ACC112 (cell line): ENCODE data around the gene PPARD.
"Not testable (repeated sequence)": the region's sequence is repeated elsewhere in the genome, so short reads cannot be mapped to it uniquely, and the experiment has no call there.

ENCODE experiments used
- H2AFZ ChIP-seq: fragments of 200-600 bp; sonication (generic); one replicate; pipeline ENCODE4 v1.6.0; 2017; ENCODE audit warnings: antibody characterized with exemption, low read length; ENCODE audit not compliant: unreplicated experiment
- H3K27ac ChIP-seq: fragments of 200-600 bp; sonication (generic); 2 replicates; pipeline ENCODE4 v1.5.1; 2014; ENCODE audit warnings: low read depth, mild to moderate bottlenecking, antibody characterized with exemption, low read length, moderate library complexity
- H3K27me3 ChIP-seq: fragments of 200-600 bp; sonication (generic); 2 replicates; pipeline ENCODE4 v1.6.1; 2014; ENCODE audit warnings: mild to moderate bottlenecking, antibody characterized with exemption, low read length, moderate library complexity, mixed read lengths; ENCODE audit not compliant: insufficient read depth
- H3K36me3 ChIP-seq: fragments of 200-600 bp; sonication (generic); 2 replicates; pipeline ENCODE4 v1.6.1; 2016; ENCODE audit warnings: mild to moderate bottlenecking, antibody characterized with exemption, low read length, moderate library complexity, mixed read lengths; ENCODE audit not compliant: insufficient read depth
- H3K4me1 ChIP-seq: fragments of 200-600 bp; sonication (generic); one replicate; pipeline ENCODE4 v1.6.1; 2016; ENCODE audit warnings: low read length, mixed read lengths; ENCODE audit not compliant: insufficient read depth, unreplicated experiment, control insufficient read depth
- H3K4me3 ChIP-seq: fragments of 200-600 bp; sonication (generic); 2 replicates; pipeline ENCODE4 v1.5.1; 2014; ENCODE audit warnings: mild to moderate bottlenecking, low read depth, low read length
- H3K79me2 ChIP-seq: fragments of 200-600 bp; sonication (generic); one replicate; pipeline ENCODE4 v1.6.0; 2016; ENCODE audit warnings: low read length; ENCODE audit not compliant: control insufficient read depth, unreplicated experiment, insufficient read depth

PPARD gene

DNA sequence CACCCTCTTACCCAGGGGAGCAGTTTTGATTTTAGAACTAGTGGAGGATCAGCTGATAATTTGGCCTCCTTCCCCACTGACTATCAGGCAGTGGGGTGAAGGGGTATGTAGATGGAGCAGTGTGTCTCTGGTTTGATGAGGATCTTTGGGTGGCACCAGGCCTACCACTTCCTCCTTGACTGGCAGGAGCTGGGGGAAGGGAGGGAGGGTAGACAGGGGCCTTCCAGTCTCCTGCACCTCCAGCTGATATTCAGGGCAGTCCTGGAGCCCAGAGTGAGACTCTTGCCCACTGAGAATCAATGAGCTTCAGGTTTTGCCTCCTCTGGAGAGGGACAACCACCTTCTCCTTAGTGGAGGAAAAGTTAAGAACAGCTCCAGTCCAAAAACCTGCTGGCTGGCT, 41.5 kb upstream of the PPARD start:
- Histone ChIP-seq H3K27ac (no peak overlapping the region), H3K27me3 (no peaks in the 10 kb centered on the region), H3K4me1 (peaks cover 9% of the 10 kb centered on the region), H3K79me2 (no peaks in the 10 kb centered on the region), H3K4me3 (no peak overlapping the region), H2AFZ (no peak overlapping the region), H3K36me3 (no peaks in the 10 kb centered on the region)

DNA sequence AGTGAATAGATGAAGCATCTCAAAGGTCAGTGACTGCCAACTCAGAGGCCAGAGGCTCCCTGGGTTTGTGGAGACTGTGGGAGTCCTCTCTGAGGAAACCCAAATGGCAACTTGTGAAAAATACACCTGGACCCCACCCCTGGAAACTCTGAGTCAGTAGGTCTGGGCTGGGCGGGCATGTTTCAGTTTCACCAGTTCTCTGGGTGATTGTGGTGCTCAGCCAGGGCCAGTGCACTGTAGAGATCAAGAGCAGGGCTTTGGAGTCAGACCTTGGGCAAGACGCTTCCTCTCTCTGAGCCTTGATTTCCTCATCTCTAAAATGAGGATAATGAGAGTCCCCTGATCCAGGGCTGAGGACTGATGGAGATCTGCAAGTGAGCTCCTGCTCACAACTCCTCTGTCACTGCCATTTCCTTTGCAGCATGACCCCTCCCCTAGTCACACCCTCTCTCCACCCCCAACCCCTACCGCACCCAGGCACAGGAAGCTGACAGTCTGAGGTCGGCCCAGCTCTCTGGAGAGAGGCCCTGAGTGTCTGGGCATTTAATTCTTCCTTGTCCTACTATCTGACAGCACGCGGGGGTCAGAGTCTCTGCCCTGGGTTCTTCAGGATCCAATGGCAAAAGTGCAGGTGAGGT, 39.6 kb upstream of the PPARD start:
- Histone ChIP-seq H2AFZ (no peak overlapping the region), H3K36me3 (no peaks in the 10 kb centered on the region), H3K27me3 (no peaks in the 10 kb centered on the region), H3K4me3 (no peak overlapping the region), H3K4me1 (peaks cover 9% of the 10 kb centered on the region), H3K79me2 (no peaks in the 10 kb centered on the region), H3K27ac (no peak overlapping the region)

DNA sequence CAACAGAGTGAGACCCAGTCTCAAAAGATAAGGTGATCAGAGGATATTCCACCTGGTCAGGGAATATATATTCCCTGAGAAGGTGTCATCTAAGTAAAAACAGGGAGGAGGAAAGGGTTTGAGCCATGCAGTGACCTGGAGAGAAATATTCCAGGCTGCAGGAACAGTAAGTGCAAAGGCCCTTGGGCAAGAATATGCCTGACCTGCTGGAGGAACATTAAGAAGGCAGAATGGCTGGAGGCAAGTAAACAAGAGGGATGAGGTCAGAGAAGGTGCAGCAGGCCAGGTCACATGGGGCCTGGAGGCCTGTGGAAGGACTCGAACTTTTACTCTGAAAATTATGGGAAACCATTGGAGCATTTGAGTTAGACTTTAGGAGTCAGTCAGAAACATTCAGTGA, 38.1 kb upstream of the PPARD start:
- Histone ChIP-seq H3K4me3 (no peak overlapping the region), H2AFZ (no peak overlapping the region), H3K4me1 (peaks cover 9% of the 10 kb centered on the region), H3K27ac (no peak overlapping the region), H3K79me2 (no peaks in the 10 kb centered on the region), H3K36me3 (no peaks in the 10 kb centered on the region), H3K27me3 (no peaks in the 10 kb centered on the region)

- no peak overlapping the region for H3K4me3 ChIP-seq
- H3K27ac ChIP-seq, result no peak overlapping the region
- no peaks in the 10 kb centered on the region for H3K79me2 ChIP-seq
- no peaks in the 10 kb centered on the region for H3K27me3 ChIP-seq
- H3K36me3 ChIP-seq, result no peaks in the 10 kb centered on the region
- H2AFZ ChIP-seq, result no peak overlapping the region
- H3K4me1 ChIP-seq, result peaks cover 9% of the 10 kb centered on the region
These were observed 37.2 kb upstream of the PPARD start for GRCh38 chr6:35305117-35305516.

- not testable (repeated sequence) for H3K4me3 ChIP-seq, H3K4me1 ChIP-seq, H3K27me3 ChIP-seq, H3K36me3 ChIP-seq, H2AFZ ChIP-seq, H3K27ac ChIP-seq, H3K79me2 ChIP-seq
These were observed 35.2 kb upstream of the PPARD start for GRCh38 chr6:35307138-35307537.

DNA sequence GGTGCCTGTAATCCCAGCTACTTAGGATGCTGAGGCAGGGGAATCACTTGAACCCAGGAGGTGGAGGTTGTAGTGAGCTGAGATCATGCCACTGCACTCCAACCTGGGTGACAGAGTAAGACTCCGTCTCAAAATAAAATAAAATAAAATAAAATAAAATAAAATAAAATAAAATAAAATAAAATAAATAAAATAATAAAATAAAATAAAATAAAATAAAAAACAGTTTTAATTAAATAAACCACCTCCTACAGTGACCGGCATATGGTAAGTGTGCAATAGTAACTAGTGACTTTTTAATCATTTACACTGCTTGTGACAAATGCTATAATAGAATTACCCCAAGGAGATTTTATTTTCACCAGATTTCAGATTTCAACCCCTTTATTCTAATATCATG, 33.8 kb upstream of the PPARD start:
- H3K36me3 ChIP-seq, H3K27ac ChIP-seq, H2AFZ ChIP-seq, H3K4me3 ChIP-seq, H3K27me3 ChIP-seq, H3K4me1 ChIP-seq, H3K79me2 ChIP-seq: not testable (repeated sequence)

- H3K27ac ChIP-seq, result no peak overlapping the region
- no peak overlapping the region for H2AFZ ChIP-seq
- H3K4me1 ChIP-seq, result no peaks in the 10 kb centered on the region
- H3K4me3 ChIP-seq, result no peak overlapping the region
- H3K36me3 ChIP-seq, result no peaks in the 10 kb centered on the region
- no peaks in the 10 kb centered on the region for H3K79me2 ChIP-seq
- no peaks in the 10 kb centered on the region for H3K27me3 ChIP-seq
These were observed 32.6 kb upstream of the PPARD start for GRCh38 chr6:35309611-35310264.

- Histone ChIP-seq H3K4me1 (no peaks in the 10 kb centered on the region), H3K36me3 (no peaks in the 10 kb centered on the region), H3K79me2 (no peaks in the 10 kb centered on the region), H3K27me3 (no peaks in the 10 kb centered on the region), H2AFZ (no peak overlapping the region), H3K4me3 (no peak overlapping the region), H3K27ac (no peak overlapping the region)
These were observed 32.0 kb upstream of the PPARD start for GRCh38 chr6:35310265-35310831.

GRCh38 chr6:35311390-35312075, 30.8 kb upstream of the PPARD start:
- Histone ChIP-seq H2AFZ (no peak overlapping the region), H3K36me3 (no peaks in the 10 kb centered on the region), H3K27me3 (peaks cover under 1% of the 10 kb centered on the region), H3K79me2 (no peaks in the 10 kb centered on the region), H3K27ac (no peak overlapping the region), H3K4me3 (no peak overlapping the region), H3K4me1 (no peaks in the 10 kb centered on the region)

GRCh38 chr6:35312076-35312800, 30.1 kb upstream of the PPARD start:
- Histone ChIP-seq H3K27me3 (peaks cover 8% of the 10 kb centered on the region), H3K27ac (no peak overlapping the region), H3K4me3 (no peak overlapping the region), H3K4me1 (no peaks in the 10 kb centered on the region), H3K36me3 (no peaks in the 10 kb centered on the region), H2AFZ (no peak overlapping the region), H3K79me2 (no peaks in the 10 kb centered on the region)
